WTC11 (cell line): ENCODE data around the gene PLCB3. TPM values are rescaled to one million over a fixed set of nuclear protein-coding genes. Genes with fewer than 3 reads are reported as not detected.

Source experiments
- ATAC-seq: fragments of 200-7000 bp; cut with Tn5 transposase; 2 replicates; pipeline ENCODE4 v1.10.0; 2021; ENCODE audit warnings: mild to moderate bottlenecking, moderate library complexity
- CTCF ChIA-PET: fragments of 300-600 bp; sonication (Branson Sonifier 250); formaldehyde crosslinking; loops from one replicate; lab custom pipeline; 2021; ENCODE audit warnings: antibody characterized with exemption; lab: Charles Lee
- POLR2A ChIA-PET: fragments of 350-600 bp; sonication (Branson Sonifier 250); formaldehyde crosslinking; loops from one replicate; lab custom pipeline; 2021; ENCODE audit warnings: antibody characterized with exemption; lab: Charles Lee
- DNase-seq: peaks from one replicate; pipeline ENCODE4 v3.0.0; 2021; ENCODE audit warnings: low spot score
- H3K27ac Mint-ChIP-seq: 2 replicates; pipeline ENCODE4 v1.8.0; 2021; ENCODE audit warnings: mixed read lengths
- H3K27me3 Mint-ChIP-seq: 2 replicates; pipeline ENCODE4 v1.8.0; 2021; ENCODE audit warnings: low read depth, mild to moderate bottlenecking, moderate library complexity, mixed read lengths
- H3K36me3 Mint-ChIP-seq: 2 replicates; pipeline ENCODE4 v1.8.0; 2021; ENCODE audit warnings: mixed read lengths
- H3K4me1 Mint-ChIP-seq: 2 replicates; pipeline ENCODE4 v1.8.0; 2022; ENCODE audit warnings: mixed read lengths
- H3K4me3 Mint-ChIP-seq: 2 replicates; pipeline ENCODE4 v1.8.0; 2021; ENCODE audit warnings: mild to moderate bottlenecking, moderate library complexity, mixed read lengths
- H3K9me3 Mint-ChIP-seq: 2 replicates; pipeline ENCODE4 v1.8.0; 2021; ENCODE audit warnings: mixed read lengths
- CBFB ChIP-seq: sonication (generic); formaldehyde crosslinking; IDR thresholded peaks from 2 replicates; pipeline ENCODE4 v1.8.1; 2022; ENCODE audit warnings: mild to moderate bottlenecking, low read depth, missing genetic modification reagents
- CTCF ChIP-seq: fragments of 200-600 bp; IDR thresholded peaks from 2 replicates; pipeline ENCODE4 v1.8.0; 2022; ENCODE audit warnings: antibody characterized with exemption
- EMX1 ChIP-seq: fragments of 250-450 bp; sonication (Bioruptor Pico); IDR thresholded peaks from 2 replicates; pipeline ENCODE4 v1.8.0; 2021; ENCODE audit warnings: mild to moderate bottlenecking
- ERG ChIP-seq: fragments of 250-450 bp; sonication (Bioruptor Pico); IDR thresholded peaks from 2 replicates; pipeline ENCODE4 v1.8.0; 2021; ENCODE audit warnings: mild to moderate bottlenecking
- ESRRA ChIP-seq: sonication (generic); formaldehyde crosslinking; IDR thresholded peaks from 2 replicates; pipeline ENCODE4 v1.8.1; 2022; ENCODE audit warnings: mild to moderate bottlenecking, missing genetic modification reagents, borderline replicate concordance
- ETV6 ChIP-seq: sonication (generic); formaldehyde crosslinking; IDR thresholded peaks from 2 replicates; pipeline ENCODE4 v1.8.1; 2022; ENCODE audit warnings: mild to moderate bottlenecking, missing genetic modification reagents
- KAT7 ChIP-seq: sonication (generic); formaldehyde crosslinking; IDR thresholded peaks from 2 replicates; pipeline ENCODE4 v1.8.1; 2023; ENCODE audit warnings: missing genetic modification reagents, mild to moderate bottlenecking, borderline replicate concordance
- MLX ChIP-seq: sonication (generic); formaldehyde crosslinking; IDR thresholded peaks from 2 replicates; pipeline ENCODE4 v1.8.1; 2023; ENCODE audit warnings: mild to moderate bottlenecking, missing genetic modification reagents, moderate library complexity
- MYBL2 ChIP-seq: sonication (generic); formaldehyde crosslinking; IDR thresholded peaks from 2 replicates; pipeline ENCODE4 v1.8.1; 2023; ENCODE audit warnings: mild to moderate bottlenecking, moderate library complexity, missing genetic modification reagents
- NFATC4 ChIP-seq: fragments of 250-450 bp; sonication (Bioruptor Pico); IDR thresholded peaks from 2 replicates; pipeline ENCODE4 v1.9.0; 2021; ENCODE audit warnings: mild to moderate bottlenecking
- NR3C1 ChIP-seq: sonication (generic); formaldehyde crosslinking; conservative IDR thresholded peaks from 2 replicates; pipeline ENCODE4 v1.8.1; 2023; ENCODE audit warnings: low read depth, mild to moderate bottlenecking, missing genetic modification reagents
- OVOL2 ChIP-seq: fragments of 250-450 bp; sonication (Bioruptor Pico); IDR thresholded peaks from 2 replicates; pipeline ENCODE4 v1.9.0; 2021; ENCODE audit warnings: mild to moderate bottlenecking, borderline replicate concordance
- RORB ChIP-seq: fragments of 250-450 bp; sonication (Bioruptor Pico); IDR thresholded peaks from 2 replicates; pipeline ENCODE4 v1.9.0; 2021; ENCODE audit warnings: mild to moderate bottlenecking
- ZNF396 ChIP-seq: fragments of 250-450 bp; sonication (Bioruptor Pico); IDR thresholded peaks from 2 replicates; pipeline ENCODE4 v1.8.0; 2021; ENCODE audit warnings: mild to moderate bottlenecking, moderate library complexity, borderline replicate concordance
- ZNF425 ChIP-seq: fragments of 250-450 bp; sonication (Bioruptor Pico); conservative IDR thresholded peaks from 2 replicates; pipeline ENCODE4 v1.9.0; 2021; ENCODE audit warnings: mild to moderate bottlenecking
- total RNA-seq: library from RNA; stranded (reverse); gene quantifications from 3 replicates; pipeline ENCODE4 v1.2.3, GENCODE V29; 2021
- TF ChIP-seq, protein P1 (sequence below): sonication (generic); formaldehyde crosslinking; IDR thresholded peaks from 2 replicates; pipeline ENCODE4 v1.8.1; 2022; ENCODE audit warnings: low read depth, missing genetic modification reagents, borderline replicate concordance

The PLCB3 gene
- total RNA-seq, 1 experiment from 2014 or later: 97.4 TPM

GRCh38 chr11:64208796-64209562, 42.4 kb upstream of the PLCB3 start:
- Mint-ChIP-seq H3K27ac (no peak overlapping the region; the same call in 1 of the 2 replicates), H3K36me3 (peaks cover 10% of the 10 kb centered on the region), H3K4me3 (no peak overlapping the region), H3K9me3 (no peaks in the 10 kb centered on the region), H3K4me1 (peaks cover 6% of the 10 kb centered on the region), H3K27me3 (no peaks in the 10 kb centered on the region)
- CTCF ChIA-PET: interaction anchor here (1.0 to 2.0 kb wide), 3 partner anchors 92 to 146 kb away, joined by 3 to 8 read pairs (median 6); no protein-coding TSS in a partner anchor
- TF ChIP-seq MYBL2 (CRISPR knock-in tag): no peak
- no peak for TF ChIP-seq ZNF396 (CRISPR knock-in tag)
- no peak for TF ChIP-seq CBFB (CRISPR knock-in tag)
- TF ChIP-seq OVOL2 (CRISPR knock-in tag): no peak
- no peak for TF ChIP-seq NR3C1 (CRISPR knock-in tag)
- TF ChIP-seq RORB (CRISPR knock-in tag): no peak
- TF ChIP-seq EMX1 (CRISPR knock-in tag): no peak
- TF ChIP-seq ERG (CRISPR knock-in tag): no peak
- TF ChIP-seq MLX (CRISPR knock-in tag): no peak
- TF ChIP-seq ETV6 (CRISPR knock-in tag): no peak
- no peak for TF ChIP-seq ESRRA (CRISPR knock-in tag)
- TF ChIP-seq, protein P1, sequence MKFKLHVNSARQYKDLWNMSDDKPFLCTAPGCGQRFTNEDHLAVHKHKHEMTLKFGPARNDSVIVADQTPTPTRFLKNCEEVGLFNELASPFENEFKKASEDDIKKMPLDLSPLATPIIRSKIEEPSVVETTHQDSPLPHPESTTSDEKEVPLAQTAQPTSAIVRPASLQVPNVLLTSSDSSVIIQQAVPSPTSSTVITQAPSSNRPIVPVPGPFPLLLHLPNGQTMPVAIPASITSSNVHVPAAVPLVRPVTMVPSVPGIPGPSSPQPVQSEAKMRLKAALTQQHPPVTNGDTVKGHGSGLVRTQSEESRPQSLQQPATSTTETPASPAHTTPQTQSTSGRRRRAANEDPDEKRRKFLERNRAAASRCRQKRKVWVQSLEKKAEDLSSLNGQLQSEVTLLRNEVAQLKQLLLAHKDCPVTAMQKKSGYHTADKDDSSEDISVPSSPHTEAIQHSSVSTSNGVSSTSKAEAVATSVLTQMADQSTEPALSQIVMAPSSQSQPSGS: no peak
- no peak for TF ChIP-seq ZNF425 (CRISPR knock-in tag)
- no peak for TF ChIP-seq KAT7 (CRISPR knock-in tag)
- TF ChIP-seq NFATC4 (CRISPR knock-in tag): no peak
- ATAC-seq: no peak
- POLR2A ChIA-PET: interaction anchor here (0.5 kb wide), 1 partner anchor 21 kb away, joined by 5 read pairs; no protein-coding TSS in a partner anchor
- no peak for DNase-seq

DNA sequence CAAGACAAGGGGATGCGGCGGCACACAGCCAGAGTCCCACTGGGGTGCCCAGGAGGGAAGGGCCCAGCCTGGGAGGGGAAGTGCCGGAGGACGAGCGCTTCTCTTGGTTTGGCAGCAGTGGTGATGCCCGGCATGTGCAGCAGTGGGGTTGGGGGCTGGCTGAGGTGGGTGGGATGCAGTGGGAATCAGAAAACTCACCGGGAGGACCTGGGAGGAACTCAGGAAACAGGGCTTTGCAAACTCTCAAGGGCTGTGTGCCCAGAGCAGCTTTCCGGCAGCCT, 41.8 kb upstream of the PLCB3 start:
- ChIA-PET POLR2A (interaction anchor here (0.5 kb wide), 1 partner anchor 20 kb away, joined by 5 read pairs; no protein-coding TSS in a partner anchor), CTCF (interaction anchor here (1.0 to 2.0 kb wide), 3 partner anchors 92 to 145 kb away, joined by 3 to 8 read pairs (median 6); no protein-coding TSS in a partner anchor)
- no peak for DNase-seq
- ATAC-seq: no peak
- TF ChIP-seq CTCF: no peak
- no peak overlapping the region for H3K4me3 Mint-ChIP-seq
- H3K27me3 Mint-ChIP-seq: no peaks in the 10 kb centered on the region
- H3K4me1 Mint-ChIP-seq: peaks cover 3% of the 10 kb centered on the region
- no peaks in the 10 kb centered on the region for H3K9me3 Mint-ChIP-seq
- no peak overlapping the region for H3K27ac Mint-ChIP-seq
- H3K36me3 Mint-ChIP-seq: peaks cover 5% of the 10 kb centered on the region
